Measurements from ENCODE around the gene MEGF11.
A peak's percentile ranks its signal among the peaks of the same experiment; 100 is the strongest.

The MEGF11 gene

DNA sequence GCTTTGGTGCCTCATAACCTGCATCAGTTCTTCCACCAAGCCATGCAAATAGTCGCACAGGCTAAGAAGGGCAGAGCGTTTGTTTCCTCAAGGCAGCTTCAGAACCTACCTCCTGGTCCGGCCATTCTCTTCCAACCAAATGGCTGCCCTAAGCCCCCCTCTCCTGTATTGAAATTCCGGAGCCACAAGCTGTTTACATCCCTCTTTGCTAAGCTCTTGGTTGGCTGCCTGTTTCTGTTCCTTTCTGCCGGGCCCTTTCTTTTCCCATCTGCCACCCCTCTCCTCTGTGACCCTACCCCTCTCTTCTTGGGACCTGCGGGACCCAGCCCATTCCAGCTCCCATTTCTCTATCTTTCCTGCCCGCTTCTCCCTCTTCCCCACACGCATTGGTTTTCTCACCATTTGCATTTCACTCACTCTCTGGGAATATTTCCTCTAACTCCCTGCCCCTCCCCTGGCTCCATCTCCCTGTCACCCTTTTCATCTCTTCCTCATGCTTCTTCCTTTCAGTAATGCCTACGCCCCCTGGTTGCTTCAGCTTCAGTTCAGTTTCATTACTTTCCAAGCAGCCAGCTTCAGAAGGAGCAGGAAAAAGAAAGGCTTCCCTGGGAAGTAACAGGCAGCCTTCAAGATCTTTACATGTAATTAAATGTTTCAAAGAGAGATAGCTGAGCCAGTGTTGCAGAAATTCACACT lies 270.8 kb downstream of the MEGF11 start:
- H3K4me3 ChIP-seq (ENCODE audit: low read length), result peak overlapping the region; percentile 69
- peaks cover 8% of the 10 kb centered on the region for H3K4me1 ChIP-seq (ENCODE audit: low read length)
- H3K4me2 ChIP-seq (ENCODE audit: low read length), result peak overlapping the region; percentile 61

GRCh38 chr15:65981837-65982626 lies 271.5 kb downstream of the MEGF11 start:
- H3K27ac ChIP-seq (ENCODE audit: low read length), result no peak overlapping the region
- peak overlapping the region; percentile 61 for H3K4me2 ChIP-seq (ENCODE audit: low read length)
- peaks cover 54% of the 10 kb centered on the region for H3K27me3 ChIP-seq (ENCODE audit: low read depth, low read length)
- H3K4me1 ChIP-seq (ENCODE audit: low read length), result peaks cover 8% of the 10 kb centered on the region
- H4K20me1 ChIP-seq (ENCODE audit: insufficient read depth, low read length), result no peaks in the 10 kb centered on the region
- H3K9ac ChIP-seq (ENCODE audit: low read length), result no peak overlapping the region
- no peaks in the 10 kb centered on the region for H3K36me3 ChIP-seq (replicated peaks; ENCODE audit: low read depth, low read length)
- TF ChIP-seq, protein P1, sequence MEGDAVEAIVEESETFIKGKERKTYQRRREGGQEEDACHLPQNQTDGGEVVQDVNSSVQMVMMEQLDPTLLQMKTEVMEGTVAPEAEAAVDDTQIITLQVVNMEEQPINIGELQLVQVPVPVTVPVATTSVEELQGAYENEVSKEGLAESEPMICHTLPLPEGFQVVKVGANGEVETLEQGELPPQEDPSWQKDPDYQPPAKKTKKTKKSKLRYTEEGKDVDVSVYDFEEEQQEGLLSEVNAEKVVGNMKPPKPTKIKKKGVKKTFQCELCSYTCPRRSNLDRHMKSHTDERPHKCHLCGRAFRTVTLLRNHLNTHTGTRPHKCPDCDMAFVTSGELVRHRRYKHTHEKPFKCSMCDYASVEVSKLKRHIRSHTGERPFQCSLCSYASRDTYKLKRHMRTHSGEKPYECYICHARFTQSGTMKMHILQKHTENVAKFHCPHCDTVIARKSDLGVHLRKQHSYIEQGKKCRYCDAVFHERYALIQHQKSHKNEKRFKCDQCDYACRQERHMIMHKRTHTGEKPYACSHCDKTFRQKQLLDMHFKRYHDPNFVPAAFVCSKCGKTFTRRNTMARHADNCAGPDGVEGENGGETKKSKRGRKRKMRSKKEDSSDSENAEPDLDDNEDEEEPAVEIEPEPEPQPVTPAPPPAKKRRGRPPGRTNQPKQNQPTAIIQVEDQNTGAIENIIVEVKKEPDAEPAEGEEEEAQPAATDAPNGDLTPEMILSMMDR (IDR thresholded peaks at IDR 0.05; ENCODE audit: low read depth, low read length), result peak; percentile 44
- TF ChIP-seq EZH2phosphoT487 (IDR thresholded peaks at IDR 0.05; ENCODE audit: low read depth), result no peak
- H3K9me3 ChIP-seq (ENCODE audit: insufficient read depth, low read length), result no peaks in the 10 kb centered on the region
- no peak overlapping the region for H2AFZ ChIP-seq (ENCODE audit: low read depth, low read length)
- peak overlapping the region; percentile 69 for H3K4me3 ChIP-seq (ENCODE audit: low read length)
- no peaks in the 10 kb centered on the region for H3K79me2 ChIP-seq (ENCODE audit: low read length)

More for the DNA sequence above, 270.8 kb downstream of the MEGF11 start:
- Histone ChIP-seq H4K20me1 (ENCODE audit: insufficient read depth, low read length) (no peaks in the 10 kb centered on the region), H3K9me3 (ENCODE audit: insufficient read depth, low read length) (no peaks in the 10 kb centered on the region), H3K27ac (ENCODE audit: low read length) (no peak overlapping the region), H3K9ac (ENCODE audit: low read length) (no peak overlapping the region), H3K27me3 (ENCODE audit: low read depth, low read length) (peaks cover 59% of the 10 kb centered on the region), H3K36me3 (replicated peaks; ENCODE audit: low read depth, low read length) (no peaks in the 10 kb centered on the region), H2AFZ (ENCODE audit: low read depth, low read length) (no peak overlapping the region), H3K79me2 (ENCODE audit: low read length) (no peaks in the 10 kb centered on the region)
- TF ChIP-seq, protein P1 (IDR thresholded peaks at IDR 0.05; ENCODE audit: low read depth, low read length), result no peak
- no peak for TF ChIP-seq EZH2phosphoT487 (IDR thresholded peaks at IDR 0.05; ENCODE audit: low read depth)

DNA sequence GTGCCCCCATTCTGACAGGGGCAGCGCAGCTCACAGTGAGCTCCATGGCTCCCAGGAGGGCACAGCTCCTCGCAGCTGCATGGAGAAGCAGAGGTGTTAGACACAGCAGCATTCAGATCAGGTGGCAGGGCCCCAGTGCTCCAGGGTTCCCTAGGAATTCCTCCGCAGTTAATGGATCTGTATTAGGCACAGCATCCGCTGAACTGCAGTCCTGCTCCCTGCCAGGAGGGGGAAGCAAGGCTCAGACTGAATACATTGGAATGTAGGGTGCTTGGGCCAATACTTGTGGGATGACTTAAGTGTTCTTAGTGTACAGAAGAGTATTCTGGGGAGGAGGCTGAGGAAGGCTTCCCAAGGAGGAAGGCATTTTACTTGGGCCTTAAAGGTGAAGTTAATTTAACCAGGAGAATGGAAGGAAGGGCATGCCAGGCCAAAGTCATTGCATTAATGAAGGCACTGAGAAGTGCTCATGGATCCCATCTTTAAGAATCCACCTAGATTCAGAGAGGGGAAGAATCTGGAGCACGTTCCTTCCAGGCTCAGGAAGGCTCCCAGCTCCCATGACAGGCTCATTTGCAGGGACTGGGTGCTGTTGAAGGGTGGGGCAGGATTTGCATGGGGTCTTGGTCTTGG lies 272.6 kb downstream of the MEGF11 start:
- H3K4me1 ChIP-seq (ENCODE audit: low read length), result peaks cover 8% of the 10 kb centered on the region
- H4K20me1 ChIP-seq (ENCODE audit: insufficient read depth, low read length), result no peaks in the 10 kb centered on the region
- H3K4me3 ChIP-seq (ENCODE audit: low read length), result no peak overlapping the region
- H3K79me2 ChIP-seq (ENCODE audit: low read length), result no peaks in the 10 kb centered on the region
- no peak overlapping the region for H3K27ac ChIP-seq (ENCODE audit: low read length)
- no peaks in the 10 kb centered on the region for H3K36me3 ChIP-seq (replicated peaks; ENCODE audit: low read depth, low read length)
- H3K9me3 ChIP-seq (ENCODE audit: insufficient read depth, low read length), result no peaks in the 10 kb centered on the region
- no peak overlapping the region for H2AFZ ChIP-seq (ENCODE audit: low read depth, low read length)
- no peak for TF ChIP-seq EZH2phosphoT487 (IDR thresholded peaks at IDR 0.05; ENCODE audit: low read depth)
- TF ChIP-seq, protein P1 (IDR thresholded peaks at IDR 0.05; ENCODE audit: low read depth, low read length), result peak; percentile 58
- no peak overlapping the region for H3K4me2 ChIP-seq (ENCODE audit: low read length)
- H3K27me3 ChIP-seq (ENCODE audit: low read depth, low read length), result peaks cover 43% of the 10 kb centered on the region
- no peak overlapping the region for H3K9ac ChIP-seq (ENCODE audit: low read length)

GRCh38 chr15:65979837-65980236 lies 273.7 kb downstream of the MEGF11 start:
- Histone ChIP-seq H3K4me1 (ENCODE audit: low read length) (peaks cover 8% of the 10 kb centered on the region), H3K9me3 (ENCODE audit: insufficient read depth, low read length) (no peaks in the 10 kb centered on the region), H3K4me3 (ENCODE audit: low read length) (no peak overlapping the region), H3K27me3 (ENCODE audit: low read depth, low read length) (peaks cover 40% of the 10 kb centered on the region), H4K20me1 (ENCODE audit: insufficient read depth, low read length) (no peaks in the 10 kb centered on the region), H3K79me2 (ENCODE audit: low read length) (no peaks in the 10 kb centered on the region), H3K36me3 (replicated peaks; ENCODE audit: low read depth, low read length) (no peaks in the 10 kb centered on the region), H3K4me2 (ENCODE audit: low read length) (no peak overlapping the region), H2AFZ (ENCODE audit: low read depth, low read length) (no peak overlapping the region), H3K27ac (ENCODE audit: low read length) (no peak overlapping the region), H3K9ac (ENCODE audit: low read length) (no peak overlapping the region)
- TF ChIP-seq, protein P1 (IDR thresholded peaks at IDR 0.05; ENCODE audit: low read depth, low read length), result no peak
- no peak for TF ChIP-seq EZH2phosphoT487 (IDR thresholded peaks at IDR 0.05; ENCODE audit: low read depth)

Measured in OCI-LY3 (cell line).